B cell (primary cell): ENCODE measurements around the gene PSMD6.

ENCODE experiments used
- CTCF ChIP-seq: fragments of 200-600 bp; IDR thresholded peaks from one replicate; pipeline ENCODE4 v1.8.0; 2022; ENCODE audit warnings: antibody characterized with exemption, mild to moderate bottlenecking
- EZH2 ChIP-seq: IDR thresholded peaks from 2 replicates; pipeline ENCODE4 v1.6.1; 2012; ENCODE audit warnings: borderline replicate concordance, low read depth, mild to moderate bottlenecking, moderate library complexity, low read length; ENCODE audit not compliant: insufficient read depth, poor library complexity, severe bottlenecking

- TF ChIP-seq CTCF (no peak), EZH2 (no peak)
These were observed 22.7 kb downstream of the PSMD6 start for GRCh38 chr3:64000453-64001055.
